Stimulated activated CD4-positive, alpha-beta T cell treated with anti-CD3 and anti-CD28 coated beads, Interleukin-2, amount 100 ng/mL, for 24 hours (primary cell): Measurements from ENCODE around the gene DCUN1D2.
"Not testable (repeated sequence)": the region's sequence is repeated elsewhere in the genome, so short reads cannot be mapped to it uniquely, and the experiment has no call there.

Experiments
- DNase-seq, 2 donors: peaks; one replicate each; pipeline ENCODE4 v3.0.0-alpha.2; 2020

The DCUN1D2 gene

DNA sequence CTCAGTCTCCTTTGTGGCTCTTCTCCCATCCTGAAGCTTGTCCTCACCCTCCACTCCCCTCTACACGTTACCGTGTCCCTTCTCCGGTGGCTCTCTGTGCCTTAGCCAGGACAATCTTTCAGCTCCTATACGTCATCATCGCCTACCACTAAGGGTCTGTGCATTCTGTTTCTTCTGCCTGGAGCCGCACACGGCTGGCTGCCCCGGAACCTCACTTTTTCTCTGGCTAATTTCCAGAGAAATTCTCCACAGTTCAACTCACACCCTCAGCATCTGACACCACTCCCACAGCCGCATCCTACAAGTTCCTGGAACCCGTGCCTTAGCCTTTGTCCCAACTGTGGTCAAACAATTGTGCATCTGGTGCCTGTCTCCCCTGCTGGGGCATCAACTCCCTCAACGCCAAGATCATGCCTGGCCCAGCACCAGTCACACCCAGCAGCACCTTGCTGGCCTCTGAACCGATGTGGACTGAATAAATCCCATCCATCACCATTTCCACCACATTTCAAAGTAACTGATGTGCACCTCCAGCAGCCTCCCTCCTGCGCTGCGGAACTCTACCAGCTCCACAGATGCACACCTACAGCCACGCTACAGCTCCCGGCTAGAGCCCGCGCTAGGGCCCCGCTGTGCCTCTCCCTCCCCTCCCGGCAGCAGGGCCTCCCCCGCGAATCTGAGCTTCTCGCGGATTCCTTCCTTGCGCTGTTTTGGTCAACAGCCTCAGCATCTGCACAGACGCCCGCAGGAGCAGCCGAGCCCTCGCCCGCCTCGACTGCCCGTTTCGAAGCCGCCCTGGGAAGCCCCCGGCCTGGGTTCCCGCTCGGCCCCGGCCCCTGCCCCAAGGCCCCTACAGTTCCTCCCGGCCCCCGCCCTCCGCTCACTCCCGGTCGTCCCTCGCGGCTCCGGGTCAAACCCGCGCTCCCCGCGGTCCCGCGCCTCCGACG, 689 bp downstream of the DCUN1D2 start:
- peak; percentile 48 to 49 for DNase-seq

DNA sequence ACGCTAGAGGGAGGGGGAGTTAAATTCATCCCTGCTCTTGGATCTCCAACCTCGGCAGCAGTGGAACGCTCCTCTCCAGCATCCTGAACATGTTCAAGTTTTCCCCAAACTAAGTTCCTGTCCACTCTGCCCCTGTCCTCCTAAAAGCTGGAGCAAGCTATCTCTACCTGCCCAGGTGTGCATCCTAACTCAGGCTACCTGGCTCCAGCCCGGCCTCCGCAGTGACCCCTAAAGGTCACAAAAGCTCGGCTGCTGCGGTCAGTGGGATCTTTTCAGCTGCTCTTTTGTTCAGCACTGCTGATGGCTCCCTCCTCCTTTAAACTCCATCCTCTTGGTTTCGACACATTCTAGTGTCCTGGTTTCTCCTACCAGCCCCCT, 1.4 kb downstream of the DCUN1D2 start:
- DNase-seq, result no peak

DNA sequence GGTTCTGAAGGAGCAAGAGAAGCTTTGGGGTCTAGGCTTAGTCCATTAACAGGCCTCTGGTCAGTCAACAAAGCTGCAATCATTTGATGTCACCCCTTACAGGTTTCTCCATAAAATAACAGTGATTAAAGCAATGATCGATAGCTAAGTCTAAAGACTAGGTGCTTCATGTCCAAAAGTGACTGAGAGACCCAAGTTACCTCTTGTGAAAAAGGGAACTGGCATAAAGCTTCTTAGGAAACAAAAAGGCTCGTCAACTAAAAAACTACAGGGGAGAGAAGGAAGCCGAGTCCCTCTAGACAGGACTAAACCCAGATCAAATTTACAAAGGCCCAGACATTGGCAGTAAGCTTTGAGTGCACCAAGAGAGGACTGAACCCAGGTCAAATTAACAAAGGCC, 2.2 kb downstream of the DCUN1D2 start:
- no peak for DNase-seq

DNA sequence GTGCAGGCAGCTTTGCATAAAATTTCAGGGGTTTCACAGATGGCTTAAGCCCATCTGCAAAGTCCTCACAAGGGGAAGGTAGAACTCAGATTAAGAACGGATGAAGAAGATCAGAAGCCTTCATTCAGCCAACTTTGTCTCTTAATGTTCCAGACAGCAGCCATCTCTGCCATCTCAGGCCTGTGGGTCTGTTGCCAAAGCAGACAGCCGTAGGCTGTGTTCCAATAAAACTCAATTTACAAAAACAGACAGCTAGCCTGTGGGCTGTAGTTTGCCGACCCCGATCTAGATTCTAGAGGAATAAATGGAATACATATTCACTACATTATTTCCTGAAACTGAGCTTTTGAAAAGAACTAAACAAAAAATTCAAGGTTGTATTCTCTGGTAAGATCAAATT, 3.8 kb downstream of the DCUN1D2 start:
- no peak for DNase-seq

DNA sequence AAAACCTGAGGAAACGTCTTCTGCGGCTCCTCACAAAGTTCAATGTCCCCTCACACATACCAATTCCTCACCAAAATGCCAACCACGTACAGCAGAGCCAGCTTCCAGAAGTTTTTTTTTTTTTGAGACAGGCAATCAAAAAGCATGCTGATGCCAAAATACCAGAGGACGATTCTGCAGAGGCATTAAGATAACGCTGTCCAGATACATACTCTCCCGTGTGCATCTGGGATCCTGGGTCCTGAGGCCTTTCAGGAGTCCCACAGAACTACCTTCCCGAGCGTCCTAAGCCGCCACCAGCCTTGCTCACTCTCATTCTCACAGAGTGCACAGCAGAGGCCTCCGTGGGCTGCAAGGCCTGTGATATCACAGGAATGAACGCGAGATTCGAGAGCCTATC, 5.0 kb downstream of the DCUN1D2 start:
- no peak for DNase-seq

DNA sequence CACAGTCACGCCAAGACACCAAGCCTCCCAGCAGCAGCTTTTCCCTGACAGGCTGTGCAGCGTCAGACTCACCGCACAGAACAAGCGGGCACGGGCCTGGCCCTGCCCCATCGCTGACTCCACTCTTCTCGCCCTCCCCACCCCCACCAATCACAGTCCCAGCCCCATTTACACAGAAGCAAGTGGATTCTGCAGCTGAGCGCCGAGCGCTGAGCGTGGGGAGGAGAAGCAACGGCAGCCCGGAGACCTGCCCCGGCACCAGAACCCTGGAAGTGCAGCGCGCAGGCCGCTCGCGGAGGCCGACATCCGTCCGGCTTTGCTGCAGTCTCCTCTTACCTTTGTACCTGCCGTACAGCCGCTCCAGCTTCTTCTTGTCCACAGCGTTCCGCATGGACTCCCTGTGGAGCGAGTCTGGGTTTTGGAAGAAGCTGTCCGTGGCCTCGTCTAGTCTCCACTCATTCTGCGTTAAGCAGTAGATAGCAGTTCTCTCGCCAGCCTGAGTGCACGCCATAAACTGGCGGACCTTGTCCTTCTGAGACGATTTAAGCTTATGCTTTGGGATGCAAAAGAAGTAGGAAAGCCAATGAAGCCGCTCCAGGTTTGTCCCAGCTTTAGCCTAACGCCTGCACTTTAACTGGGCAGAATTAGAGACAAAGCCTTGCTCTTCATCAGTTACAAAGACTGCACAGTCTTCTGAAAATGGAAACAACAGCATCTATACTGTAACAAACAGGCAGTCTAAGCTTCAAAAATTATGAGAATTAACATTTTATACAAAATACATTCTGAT, 6.8 kb downstream of the DCUN1D2 start:
- no peak for DNase-seq

DNA sequence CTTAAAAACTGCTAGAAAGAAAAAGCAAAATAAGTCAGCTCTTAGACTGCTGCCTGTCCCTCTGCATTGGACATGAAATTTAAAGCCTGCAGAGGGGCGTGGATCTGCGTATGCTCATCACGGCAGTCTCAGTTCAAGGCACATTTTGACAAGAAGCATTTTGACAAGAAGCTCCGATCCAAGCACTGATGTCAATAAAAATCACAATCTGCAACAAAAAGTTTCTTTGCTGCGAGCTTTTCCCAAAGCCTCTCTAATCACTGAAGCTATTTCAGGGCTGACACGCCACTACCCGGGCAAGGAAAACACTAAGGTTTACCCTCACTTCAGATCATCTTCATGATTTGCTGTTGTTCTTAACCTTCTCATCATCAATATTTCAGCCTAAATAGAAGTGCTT, 7.4 kb downstream of the DCUN1D2 start:
- DNase-seq, result no peak

DNA sequence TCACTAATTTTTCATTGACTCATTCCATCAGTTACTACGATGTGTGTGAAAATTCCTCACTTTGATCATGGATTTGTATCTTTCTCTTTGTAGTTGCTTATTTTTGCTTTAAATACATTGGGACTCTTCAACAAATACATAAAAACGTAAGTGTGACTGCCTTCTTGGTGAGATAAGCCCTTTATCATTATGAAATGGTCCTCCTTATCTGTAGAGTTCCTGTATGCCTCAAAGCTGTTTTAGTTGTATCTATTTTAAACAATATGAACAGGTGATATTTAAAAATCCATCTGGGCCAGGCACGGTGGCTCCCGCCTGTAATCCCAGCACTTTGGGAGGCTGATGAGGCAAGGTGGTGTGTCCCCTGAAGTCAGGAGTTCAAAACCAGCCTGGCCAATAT, 11.3 kb downstream of the DCUN1D2 start:
- no peak for DNase-seq

DNA sequence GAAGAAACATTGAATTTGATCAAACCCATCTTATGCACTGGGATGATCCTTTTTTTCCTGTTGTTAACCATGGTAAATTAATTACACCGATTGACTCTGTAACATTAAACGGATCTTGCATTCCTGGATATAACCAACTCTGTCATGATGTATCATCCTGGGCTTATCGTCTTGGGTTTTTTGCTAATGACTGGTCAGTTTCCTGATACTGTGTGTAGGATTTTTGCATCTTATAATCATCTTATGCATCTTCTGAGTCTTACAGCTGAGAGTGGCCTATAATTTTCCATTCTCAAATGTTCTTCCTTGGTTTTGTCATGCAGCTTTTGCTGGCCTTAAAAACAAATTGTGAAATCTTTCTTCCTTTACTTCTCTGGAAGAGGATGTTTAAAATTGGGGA, 12.8 kb downstream of the DCUN1D2 start:
- no peak for DNase-seq

DNA sequence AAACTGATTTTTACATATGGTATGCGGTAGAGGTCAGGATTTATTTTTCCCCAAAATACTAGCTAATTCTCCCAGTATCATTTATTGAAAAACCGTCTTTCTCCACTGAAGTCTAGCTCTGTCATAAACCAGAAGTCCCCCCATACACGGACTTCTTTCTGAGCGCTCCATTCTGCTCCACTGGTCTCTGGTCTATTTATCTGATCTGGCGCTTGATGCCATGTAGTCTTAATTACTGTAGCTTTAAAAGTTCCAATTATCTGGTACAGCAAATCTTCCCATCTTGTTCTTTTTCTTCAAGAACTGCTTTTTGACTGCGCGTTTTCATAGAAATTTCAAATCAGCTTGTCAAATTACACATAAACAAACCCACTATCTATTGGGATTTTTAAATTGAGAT, 13.7 kb downstream of the DCUN1D2 start:
- no peak for DNase-seq

DNA sequence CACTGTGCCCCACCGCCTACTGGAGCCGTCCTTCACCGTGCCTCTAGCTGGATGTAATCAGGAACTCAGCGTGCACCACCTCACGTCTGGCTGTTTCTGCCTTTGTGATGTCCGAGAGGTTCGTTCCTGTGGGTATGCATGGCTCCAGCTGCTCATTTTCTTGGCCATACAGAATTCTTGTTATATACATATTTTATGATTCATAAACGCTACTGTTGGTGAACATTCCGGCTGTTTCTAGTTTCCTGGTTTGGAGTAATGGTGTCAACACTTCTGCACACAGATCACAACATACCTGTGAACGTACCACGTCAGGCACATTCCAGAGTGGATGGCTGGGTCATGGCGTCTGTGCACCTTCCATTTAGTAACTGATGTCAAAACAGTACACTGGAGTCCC, 14.6 kb downstream of the DCUN1D2 start:
- no peak for DNase-seq

DNA sequence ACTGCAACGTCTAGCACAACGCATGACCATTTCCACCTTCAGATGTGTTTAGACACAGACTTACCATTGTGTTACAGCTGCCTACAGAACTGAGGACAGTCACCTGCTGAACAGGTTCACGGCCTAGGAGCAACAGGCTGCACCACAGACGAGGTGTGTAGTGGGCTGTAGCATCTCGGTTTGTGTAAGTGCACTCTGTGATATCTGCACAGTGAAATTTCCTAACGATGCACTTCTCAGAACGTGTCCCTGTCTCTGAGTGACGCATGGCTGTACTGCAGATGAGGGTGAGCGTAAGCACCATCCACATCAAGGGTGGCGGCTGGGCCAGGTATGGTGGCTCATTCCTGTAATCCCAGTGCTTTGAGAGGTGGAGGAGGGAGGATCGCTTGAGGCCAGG, 15.2 kb downstream of the DCUN1D2 start:
- no peak for DNase-seq

DNA sequence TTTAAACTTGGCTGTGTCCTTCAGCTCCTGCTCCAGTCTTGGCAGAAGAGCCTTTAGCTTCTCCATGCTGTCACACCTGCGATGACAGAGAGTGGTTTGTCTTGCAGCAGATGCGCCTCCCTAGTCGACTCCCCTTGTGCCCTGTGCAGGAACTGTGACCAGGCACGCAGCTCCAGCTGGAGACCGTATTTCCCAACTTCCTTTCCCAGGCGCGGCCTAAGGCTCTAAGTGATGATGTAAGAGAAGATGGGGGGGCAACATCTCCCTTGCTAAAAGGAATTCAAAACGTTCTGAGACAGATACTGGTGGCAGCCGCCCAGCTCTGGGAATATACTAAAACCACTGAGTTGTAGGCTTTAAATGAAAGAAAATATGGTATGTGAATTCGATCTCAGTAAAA, 16.3 kb downstream of the DCUN1D2 start:
- DNase-seq, result no peak

DNA sequence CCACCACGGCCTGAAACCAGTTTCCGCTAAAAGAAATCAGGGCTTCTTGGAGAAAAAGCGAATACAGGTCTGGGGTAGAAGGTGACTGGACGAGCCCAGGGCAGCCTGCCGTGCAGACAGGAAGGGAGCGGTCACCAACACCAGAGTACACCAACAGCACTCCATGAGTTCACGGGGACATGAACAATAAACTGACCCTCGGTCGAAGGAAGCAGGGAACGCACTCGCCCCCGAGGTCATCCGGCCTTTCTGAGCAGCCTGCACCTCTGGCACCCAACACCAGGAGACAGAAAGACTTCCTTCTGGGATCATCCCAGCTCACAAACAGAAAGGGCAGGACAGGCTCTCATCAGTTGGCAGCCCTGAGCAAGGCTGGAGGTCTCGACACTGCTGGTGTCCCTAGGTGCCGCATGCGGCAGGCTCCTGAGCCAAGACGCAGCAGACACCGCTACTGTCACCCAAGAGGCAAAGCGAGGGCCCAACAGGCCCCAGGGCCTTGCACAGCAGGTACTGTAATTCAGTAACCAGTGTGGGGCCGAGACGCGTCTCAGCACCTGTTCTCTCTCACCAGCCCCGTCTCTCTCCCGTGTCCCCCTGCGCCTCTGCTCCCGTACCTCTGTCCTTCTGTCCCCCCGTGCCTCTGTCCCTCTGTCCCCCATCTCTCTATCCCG, 18.0 kb downstream of the DCUN1D2 start:
- no peak for DNase-seq

DNA sequence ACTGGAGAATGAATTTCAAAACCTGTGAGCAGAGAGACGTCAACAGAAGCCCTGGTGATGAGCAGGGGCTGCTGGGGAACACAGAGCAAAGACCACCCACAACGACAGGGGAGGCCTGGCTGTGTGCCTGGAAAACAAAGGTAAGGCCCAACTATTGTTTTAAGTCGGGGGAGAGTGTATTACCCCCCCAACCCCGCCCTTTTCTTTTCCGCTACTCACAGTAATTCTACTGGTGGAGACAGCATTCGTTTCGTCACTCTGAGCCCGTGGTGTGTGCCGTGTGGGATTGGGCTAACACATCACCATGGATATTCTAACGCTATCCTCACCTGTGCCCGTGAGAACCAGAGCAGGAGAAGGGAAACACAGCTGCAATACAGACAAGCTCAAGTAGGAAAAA, 18.7 kb downstream of the DCUN1D2 start:
- DNase-seq, result no peak

DNA sequence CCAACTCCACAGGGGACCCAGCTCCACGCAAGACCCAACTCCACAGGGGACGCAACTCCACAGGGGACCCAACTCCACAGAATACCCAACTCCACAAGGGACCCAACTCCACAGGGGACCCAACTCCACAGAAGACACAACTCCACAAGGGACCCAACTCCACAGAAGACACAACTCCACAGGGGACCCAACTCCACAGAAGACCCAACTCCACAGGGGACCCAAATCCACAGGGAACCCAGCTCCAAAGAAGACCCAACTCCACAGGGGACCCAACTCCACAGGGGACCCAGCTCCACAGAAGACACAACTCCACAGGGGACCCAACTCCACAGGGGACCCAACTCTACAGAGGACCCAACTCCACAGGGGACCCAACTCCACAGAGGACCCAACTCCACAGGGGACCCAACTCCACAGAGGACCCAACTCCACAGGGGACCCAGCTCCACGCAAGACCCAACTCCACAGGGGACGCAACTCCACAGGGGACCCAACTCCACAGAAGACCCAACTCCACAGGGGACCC, 19.8 kb downstream of the DCUN1D2 start:
- DNase-seq, result not testable (repeated sequence)

DNA sequence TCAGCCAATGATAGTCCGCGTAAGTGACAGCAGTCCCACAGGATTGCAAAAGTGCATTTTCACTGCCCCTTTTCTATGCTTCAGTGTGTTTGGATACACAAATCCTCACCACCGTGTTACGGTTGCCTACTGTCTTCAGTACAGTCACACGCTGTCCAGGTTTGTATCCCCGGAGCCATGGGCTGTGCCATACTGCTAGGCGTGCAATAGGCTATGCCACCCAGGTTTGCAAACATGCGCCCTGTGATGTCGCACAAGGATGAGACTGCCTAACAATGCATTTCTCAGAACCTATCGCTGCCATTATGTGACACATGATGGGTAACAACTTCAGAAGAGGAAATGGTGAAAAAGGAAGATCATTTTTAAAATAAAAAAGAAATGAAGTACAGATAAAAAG, 20.4 kb downstream of the DCUN1D2 start:
- DNase-seq, result no peak

DNA sequence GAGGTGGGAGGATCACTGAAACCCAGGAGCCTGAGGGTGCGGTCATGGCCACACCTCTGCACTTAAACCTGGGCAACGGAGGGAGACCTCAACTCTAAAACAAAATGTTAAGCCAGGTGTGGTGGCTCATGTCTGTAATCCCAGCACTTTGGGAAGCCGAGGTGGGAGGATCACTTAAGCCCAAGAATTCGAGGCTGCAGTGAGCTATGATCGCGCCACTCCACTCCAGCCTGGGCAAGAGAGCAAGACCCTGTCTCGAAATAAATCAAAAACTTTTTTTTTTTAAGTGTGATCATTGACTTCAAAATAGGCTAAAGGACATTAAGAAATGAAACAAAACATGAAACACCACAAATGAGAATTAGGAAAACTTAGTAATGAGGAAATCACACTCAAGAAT, 20.9 kb downstream of the DCUN1D2 start:
- DNase-seq, result no peak

DNA sequence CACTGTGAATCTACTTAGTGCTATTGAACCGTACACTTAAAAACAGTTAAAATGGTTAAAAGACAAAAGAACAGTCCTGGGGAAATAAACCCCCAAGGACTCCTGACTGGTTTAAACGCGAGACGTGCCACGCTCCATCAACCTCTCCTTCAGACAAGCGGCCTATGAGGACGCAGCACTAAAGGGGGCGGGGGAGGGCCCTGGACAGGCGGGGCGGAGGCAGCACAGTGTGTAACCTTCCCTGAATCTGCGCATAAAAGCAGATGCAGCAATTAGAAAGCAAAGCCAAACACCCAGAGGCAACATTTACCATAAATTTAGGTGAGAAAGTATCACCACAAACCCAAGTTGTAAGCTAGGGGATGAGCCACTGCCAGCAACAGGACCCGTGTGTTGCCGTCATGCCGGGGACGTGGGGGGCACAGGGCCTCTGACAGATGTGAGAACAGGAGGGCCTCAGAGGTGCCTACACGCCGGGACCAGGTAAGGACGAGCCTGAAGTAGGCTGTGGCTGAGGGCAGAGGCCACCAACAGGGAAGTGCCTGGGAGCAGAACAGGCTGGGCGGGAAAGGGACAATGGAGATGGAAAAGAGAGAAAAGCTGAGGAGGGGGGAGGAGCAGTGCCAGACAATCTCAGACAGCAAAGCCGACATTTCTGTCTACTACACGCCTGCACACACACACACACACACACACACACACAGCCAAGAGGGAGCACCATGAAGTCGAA, 21.9 kb downstream of the DCUN1D2 start:
- DNase-seq, result no peak

DNA sequence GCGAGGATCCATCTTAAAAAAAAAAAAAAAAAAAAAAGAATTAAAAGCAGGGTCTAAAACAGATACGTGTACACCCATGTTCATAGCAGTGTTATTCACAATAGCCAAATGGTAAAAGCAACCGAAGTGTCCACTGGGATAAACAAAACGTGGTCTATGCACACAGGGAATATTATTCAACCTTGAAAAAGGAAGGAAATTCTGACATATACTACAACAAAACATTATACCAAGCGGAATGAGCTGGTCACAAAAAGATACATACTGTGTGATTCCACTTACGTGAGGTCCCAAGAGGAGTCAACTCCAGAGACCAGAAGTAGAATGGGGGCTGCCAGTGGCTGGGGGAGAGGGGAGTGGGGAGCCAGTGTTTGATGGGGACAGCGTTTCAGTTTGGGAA, 22.5 kb downstream of the DCUN1D2 start:
- DNase-seq, result no peak

DNA sequence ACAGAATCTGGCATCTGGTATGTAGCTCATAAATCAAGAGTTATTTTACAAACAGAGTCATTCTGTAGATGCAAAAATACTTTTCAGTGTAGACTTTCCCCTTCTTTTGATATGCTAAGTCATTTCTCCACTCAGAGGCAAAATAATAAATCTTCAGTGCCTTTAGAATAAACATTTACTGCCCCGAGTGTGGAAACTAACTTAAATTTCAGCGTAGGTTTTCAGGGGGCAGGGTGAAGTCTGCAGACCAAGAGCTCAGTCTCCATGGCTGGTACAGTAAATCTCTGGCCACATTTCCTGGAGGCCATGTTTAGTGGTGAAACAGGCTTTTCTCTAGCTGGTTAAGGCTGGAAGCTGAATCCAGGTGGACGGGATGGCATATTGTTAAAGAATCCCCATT, 24.1 kb downstream of the DCUN1D2 start:
- no peak for DNase-seq

DNA sequence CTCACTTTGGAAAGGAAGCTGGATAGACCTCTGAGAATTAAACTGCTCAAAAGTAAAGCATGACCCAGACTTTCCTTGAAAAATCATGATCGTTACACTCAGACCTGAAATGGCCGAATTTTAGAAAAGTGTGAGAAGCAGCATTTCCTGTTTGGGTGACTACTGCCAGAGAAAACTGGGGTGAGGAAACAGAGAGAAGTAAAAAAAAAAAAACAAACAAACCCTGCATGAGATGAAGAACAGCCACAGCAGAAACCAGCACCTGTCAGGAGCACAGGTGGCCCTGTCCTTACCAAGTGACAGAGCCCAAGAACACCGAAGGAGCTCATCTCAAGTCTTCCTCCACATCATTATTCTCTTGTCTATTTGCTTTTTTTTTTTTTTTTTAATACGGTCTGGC, 25.2 kb downstream of the DCUN1D2 start:
- no peak for DNase-seq

DNA sequence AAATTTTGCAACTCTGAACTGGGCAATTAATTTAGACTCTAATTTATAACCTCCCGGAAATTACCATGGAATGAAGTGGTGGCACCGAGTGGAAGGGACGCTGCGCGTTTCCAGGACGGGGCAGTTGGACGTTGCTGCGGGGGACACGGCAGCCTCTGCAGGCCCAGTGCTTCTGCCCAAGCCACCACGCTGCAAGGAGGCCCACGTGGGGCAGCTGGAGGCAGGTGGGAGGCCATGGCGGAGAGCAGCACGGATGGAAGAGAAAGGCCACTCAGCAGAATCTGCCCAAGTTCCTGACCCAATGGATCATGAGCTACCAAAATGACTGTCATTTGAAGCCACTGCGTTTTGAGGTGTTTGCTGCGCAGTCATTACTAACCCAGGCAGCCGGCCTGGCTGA, 26.0 kb downstream of the DCUN1D2 start:
- DNase-seq, result no peak
